GM12878 (cell line): Measurements from ENCODE around the gene FCRLB. TPM values are rescaled to one million over a fixed set of nuclear protein-coding genes. Genes with fewer than 3 reads are reported as not detected.
A peak's percentile ranks its signal among the peaks of the same experiment; 100 is the strongest.
"Not testable (repeated sequence)": the region's sequence is repeated elsewhere in the genome, so short reads cannot be mapped to it uniquely, and the experiment has no call there.

Experiments
- ATAC-seq: fragments of 200-7000 bp; cut with Tn5 transposase; 3 replicates; pipeline ENCODE4 v1.9.1; 2020; ENCODE audit warnings: mild to moderate bottlenecking, moderate library complexity
- BruUV-seq: library from RNA; stranded (reverse); fragments of 400-500 nt; replicated peaks from 2 replicates; lab custom pipeline; 2021; lab: Mats Ljungman, UMichigan
- CTCF ChIA-PET: fragments of 300-600 bp; sonication (Branson Sonifier 250); formaldehyde crosslinking; extraction: SDS; loops from one replicate; lab custom pipeline; 2021; ENCODE audit warnings: inconsistent platforms; lab: Yijun Ruan, JAX
- POLR2A ChIA-PET: fragments of 350-600 bp; formaldehyde crosslinking; extraction: SDS; loops from one replicate; lab custom pipeline; 2021; ENCODE audit warnings: inconsistent platforms; lab: Charles Lee
- RAD21 ChIA-PET: fragments of 300-600 bp; sonication (Branson Sonifier 250); formaldehyde crosslinking; loops from one replicate; lab custom pipeline; 2023; ENCODE audit warnings: antibody characterized with exemption; ENCODE audit not compliant: unreplicated experiment; lab: Charles Lee
- SMC1A ChIA-PET: fragments of 300-600 bp; sonication (Branson Sonifier 250); formaldehyde crosslinking; loops from one replicate; lab custom pipeline; 2023; ENCODE audit not compliant: unreplicated experiment, uncharacterized antibody; lab: Charles Lee
- DNase-seq: peaks from one replicate; pipeline ENCODE4 v3.0.0-alpha.2; 2011; ENCODE audit warnings: low read depth, low spot score
- FAIRE-seq: peaks from 3 replicates; lab custom pipeline; 2011; peaks lifted over from hg19 to GRCh38; lab: Jason Lieb, UNC
- H2AFZ ChIP-seq: 2 replicates; pipeline ENCODE4 v1.6.0; 2011; ENCODE audit warnings: low read depth, low read length, control low read depth; ENCODE audit not compliant: control insufficient read depth
- H3K27ac ChIP-seq: 2 replicates; pipeline ENCODE4 v1.5.1; 2011; ENCODE audit warnings: control low read depth; ENCODE audit not compliant: control insufficient read depth, insufficient read depth
- H3K27me3 ChIP-seq, 2 experiments: replicated peaks in 1 of 2; 2 replicates each; pipeline versions ENCODE4 v1.6.0 to v1.6.1; 2011; ENCODE audit warnings: low read length in 1 of 2; ENCODE audit not compliant: control insufficient read depth in 2 of 2, insufficient read depth in 2 of 2
- H3K36me3 ChIP-seq, 2 experiments: 2 replicates each; pipeline ENCODE4 v1.5.1; 2011; ENCODE audit warnings: low read length in 1 of 2; ENCODE audit not compliant: control insufficient read depth in 2 of 2, insufficient read depth in 2 of 2
- H3K4me1 ChIP-seq: 2 replicates; pipeline ENCODE4 v1.6.1; 2011; ENCODE audit warnings: mild to moderate bottlenecking, low read length, moderate library complexity, mixed read lengths; ENCODE audit not compliant: control insufficient read depth, insufficient read depth
- H3K4me2 ChIP-seq: 2 replicates; pipeline ENCODE4 v1.6.0; 2011; ENCODE audit warnings: control low read depth; ENCODE audit not compliant: control insufficient read depth, insufficient read depth
- H3K4me3 ChIP-seq: fragments of 200-600 bp; sonication (generic); 2 replicates; pipeline ENCODE4 v1.5.1; 2016
- H3K79me2 ChIP-seq: 2 replicates; pipeline ENCODE4 v1.6.0; 2011; ENCODE audit warnings: low read length; ENCODE audit not compliant: control insufficient read depth, insufficient read depth
- H3K9ac ChIP-seq: 2 replicates; pipeline ENCODE4 v1.8.0; 2011; ENCODE audit warnings: low read length, control low read depth, mixed read lengths; ENCODE audit not compliant: control insufficient read depth, insufficient read depth
- H3K9me3 ChIP-seq: replicated peaks from 3 replicates; pipeline ENCODE4 v1.5.1; 2011; ENCODE audit warnings: mild to moderate bottlenecking, low read length; ENCODE audit not compliant: control insufficient read depth, insufficient read depth
- H4K20me1 ChIP-seq: 2 replicates; pipeline ENCODE4 v1.6.0; 2011; ENCODE audit not compliant: control insufficient read depth, insufficient read depth
- BCL11A ChIP-seq: IDR thresholded peaks from 2 replicates; pipeline ENCODE4 v1.6.1; 2011; ENCODE audit warnings: low read depth, low read length
- PAX5 ChIP-seq: IDR thresholded peaks from 2 replicates; pipeline ENCODE4 v1.6.1; 2011; ENCODE audit warnings: low read depth, low read length, borderline replicate concordance
- WGBS: methylation state at CpG from one replicate; pipeline ENCODE4 v1.1.6; 2016; ENCODE audit warnings: low lambda C conversion rate; ENCODE audit not compliant: insufficient replicate concordance, insufficient coverage; ENCODE audit errors: missing lambda C conversion rate; 5-methylcytosine and 5-hydroxymethylcytosine counted together
- in situ Hi-C: fragments of 300-500 bp; cut with MboI; formaldehyde crosslinking; loops from 9 replicates; pipeline ENCODE4 v1.14.3; 2018; ENCODE audit warnings: mixed read lengths
- intact Hi-C: fragments of 100-400 bp; cut with micrococcal nuclease; formaldehyde crosslinking; loops from one replicate; pipeline ENCODE4 v1.14.2; 2022; ENCODE audit not compliant: unreplicated experiment
- polyA plus RNA-seq, 11 experiments: library from polyadenylated mRNA; depleted of rRNA in 4 of 11; unstranded in 6 of 11; stranded (reverse) in 5 of 11; fragments of >200 nt; fragmentation: Nextera tagmentation in 4 of 11; fragmentation: Illumina TruSeq in 1 of 11; extraction: Ambion mirVana in 4 of 11; extraction: Trizol in 1 of 11; gene quantifications; 1 replicate in 1 of 11; 2 replicates in 10 of 11; pipeline versions ENCODE4 v1.2.1 to v1.2.3, GENCODE V29; 2011 to 2016; ENCODE audit warnings: inconsistent platforms in 2 of 11, missing spikeins in 2 of 11, low read depth in 1 of 11
- total RNA-seq, 4 experiments: library from RNA; depleted of rRNA in 3 of 4; stranded (reverse); fragments of >200 nt in 3 of 4; fragmentation: Illumina TruSeq in 1 of 4; extraction: Trizol in 1 of 4; gene quantifications; 2 replicates each; pipeline versions ENCODE4 v1.2.1 to v1.2.3, GENCODE V29; 2013 to 2021
- TF ChIP-seq, protein P1 (sequence below): fragments of 450-650 bp; IDR thresholded peaks from 2 replicates; pipeline ENCODE4 v1.6.1; 2016; ENCODE audit warnings: mild to moderate bottlenecking

FCRLB gene
- total and polyA plus RNA-seq, 10 of the 15 experiments (the other 5 are each of a cell fraction or from before 2014, with no cell fraction given) = 0.55 to 11.7 (median 5.6) TPM

DNA sequence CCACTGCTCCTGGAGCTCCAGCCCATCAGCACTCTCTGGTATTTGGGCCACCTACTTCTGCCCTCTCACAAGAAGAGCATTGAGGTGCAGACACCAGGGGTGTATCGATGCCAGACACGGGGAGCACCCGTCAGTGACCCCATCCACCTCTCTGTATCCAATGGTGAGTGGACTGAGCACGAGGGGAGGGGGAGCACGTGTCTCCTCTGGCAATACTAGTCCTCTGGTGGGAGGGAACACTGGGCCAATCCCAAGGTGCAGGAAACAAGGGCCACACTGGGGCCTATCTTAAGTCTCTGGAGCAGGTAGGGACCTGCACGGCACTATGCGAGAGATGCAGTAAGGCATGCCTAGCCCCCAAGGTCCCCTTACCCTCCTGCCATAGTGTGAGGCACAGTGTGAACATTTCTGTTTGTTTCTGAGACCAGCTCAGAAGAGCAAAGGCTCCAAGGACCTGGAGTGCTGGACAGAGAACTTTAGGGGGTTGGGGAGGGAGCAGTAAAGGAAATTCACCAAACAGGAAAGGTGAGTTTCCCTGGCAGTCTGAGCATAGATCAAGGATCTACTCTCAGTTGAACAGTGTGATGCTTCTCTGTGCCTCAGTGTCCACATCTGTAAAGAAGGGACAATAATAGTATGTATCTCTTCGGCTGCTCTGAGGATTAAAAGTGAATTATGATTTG lies 2.3 kb downstream of the FCRLB start:
- Histone ChIP-seq H3K79me2 (peaks cover 12% of the 10 kb centered on the region), H3K36me3 (no peaks in the 10 kb centered on the region), H3K9ac (no peak overlapping the region), H3K4me1 (peaks cover 47% of the 10 kb centered on the region), H3K27me3 (no peaks in the 10 kb centered on the region)
- in situ Hi-C loops = no loop called here
- BruUV-seq = no TSS peak
- POLR2A ChIA-PET = no interaction called here
- SMC1A ChIA-PET = interaction anchor here (1.3 to 1.6 kb wide), 2 partner anchors 15 to 34 kb away, joined by 3 to 4 read pairs; no protein-coding TSS in a partner anchor
- ATAC-seq (no peak), FAIRE-seq (no peak)
- CTCF ChIA-PET = interaction anchor here (0.7 to 1.2 kb wide), 3 partner anchors 15 to 17 kb away, joined by 3 read pairs; partner anchors contain the start of gene FCRLA
- 93% methylated on average over 8 of the region's 8 CpGs for WGBS
- RAD21 ChIA-PET = no interaction called here
- TF ChIP-seq BCL11A = no peak
- TF ChIP-seq, all 136 proteins: peak for 0
- no peak for DNase-seq
- intact Hi-C loops = no loop called here
- Histone ChIP-seq H3K27ac (no peak overlapping the region), H4K20me1 (no peaks in the 10 kb centered on the region), H3K4me3 (no peak overlapping the region), H3K4me2 (no peak overlapping the region), H2AFZ (no peak overlapping the region), H3K9me3 (no peaks in the 10 kb centered on the region)

DNA sequence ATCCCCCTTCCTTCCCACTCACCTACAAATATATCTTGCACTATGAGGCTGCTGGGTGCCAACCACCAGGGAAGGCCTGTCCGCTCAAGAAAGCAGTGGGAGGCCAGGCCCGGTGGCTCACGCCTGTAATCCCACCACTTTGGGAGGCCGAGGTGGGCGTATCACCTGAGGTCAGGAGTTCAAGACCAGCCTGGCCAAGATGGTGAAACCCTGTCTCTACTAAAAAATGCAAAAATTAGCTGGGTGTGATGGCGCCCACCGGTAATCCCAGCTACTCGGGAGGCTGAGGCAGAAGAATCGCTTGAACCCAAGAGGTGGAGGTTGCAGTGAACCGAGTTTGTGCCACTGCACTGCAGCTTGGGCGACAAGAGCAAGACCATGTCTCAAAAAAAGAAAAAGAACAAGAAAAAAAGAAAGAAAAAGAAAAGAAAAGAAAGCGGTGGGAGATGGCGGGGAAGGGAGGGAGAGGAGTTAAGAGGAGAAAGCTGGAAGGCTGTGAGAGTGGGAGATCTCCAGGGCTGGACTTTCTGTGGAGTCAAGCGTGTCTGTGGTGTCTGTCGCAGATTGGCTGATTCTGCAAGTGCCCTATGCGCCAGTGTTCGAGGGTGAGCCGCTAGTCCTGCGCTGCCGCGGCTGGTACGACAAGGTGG lies 4.0 kb downstream of the FCRLB start:
- DNase-seq, H3K9me3 ChIP-seq, in situ Hi-C loops, H3K36me3 ChIP-seq, H3K27me3 ChIP-seq, BruUV-seq, FAIRE-seq, H4K20me1 ChIP-seq, ATAC-seq, intact Hi-C loops: not testable (repeated sequence)
- ChIA-PET RAD21 (interaction anchor here (0.8 to 6.1 kb wide), 5 partner anchors 9 to 186 kb away, joined by 3 to 85 read pairs (median 6); partner anchors contain the start of gene FCRLA), SMC1A (interaction anchor here (1.3 to 6.4 kb wide), 5 partner anchors 11 to 36 kb away, joined by 6 to 84 read pairs (median 21); partner anchors contain the start of gene FCRLA), POLR2A (interaction anchor here (1.0 to 4.6 kb wide), 4 partner anchors 9 to 37 kb away, joined by 3 to 34 read pairs (median 4); no protein-coding TSS in a partner anchor), CTCF (interaction anchor here (0.9 to 5.8 kb wide), 8 partner anchors 8 to 238 kb away, joined by 3 to 86 read pairs (median 5); partner anchors contain the start of gene FCRLA)
- peak overlapping the region; percentile 75 for H3K9ac ChIP-seq
- 45% methylated on average over 21 of the region's 22 CpGs for WGBS
- TF ChIP-seq PAX5 = peak; percentile 11; the same call in 1 of the 2 replicates
- TF ChIP-seq, protein P1, sequence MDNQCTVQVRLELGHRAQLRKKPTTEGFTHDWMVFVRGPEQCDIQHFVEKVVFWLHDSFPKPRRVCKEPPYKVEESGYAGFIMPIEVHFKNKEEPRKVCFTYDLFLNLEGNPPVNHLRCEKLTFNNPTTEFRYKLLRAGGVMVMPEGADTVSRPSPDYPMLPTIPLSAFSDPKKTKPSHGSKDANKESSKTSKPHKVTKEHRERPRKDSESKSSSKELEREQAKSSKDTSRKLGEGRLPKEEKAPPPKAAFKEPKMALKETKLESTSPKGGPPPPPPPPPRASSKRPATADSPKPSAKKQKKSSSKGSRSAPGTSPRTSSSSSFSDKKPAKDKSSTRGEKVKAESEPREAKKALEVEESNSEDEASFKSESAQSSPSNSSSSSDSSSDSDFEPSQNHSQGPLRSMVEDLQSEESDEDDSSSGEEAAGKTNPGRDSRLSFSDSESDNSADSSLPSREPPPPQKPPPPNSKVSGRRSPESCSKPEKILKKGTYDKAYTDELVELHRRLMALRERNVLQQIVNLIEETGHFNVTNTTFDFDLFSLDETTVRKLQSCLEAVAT = 0 out of 2 replicates have a peak, but pooled peaks have one; percentile 48
- peaks cover 12% of the 10 kb centered on the region for H3K79me2 ChIP-seq
- peak overlapping the region; percentile 11 for H2AFZ ChIP-seq
- H3K4me2 ChIP-seq = peak overlapping the region; percentile 95
- peaks cover 50% of the 10 kb centered on the region for H3K4me1 ChIP-seq
- H3K27ac ChIP-seq = peak overlapping the region; percentile 78
- H3K4me3 ChIP-seq = peak overlapping the region; percentile 88; the same call in 1 of the 2 replicates
